ENCODE data around the gene JPH4. TPM values are rescaled to one million over a fixed set of nuclear protein-coding genes. Genes with fewer than 3 reads are reported as not detected.

Gene JPH4
- total RNA-seq, 4 donors from 2014 or later, result 0.27 to 0.48 TPM; not detected in 2

DNA sequence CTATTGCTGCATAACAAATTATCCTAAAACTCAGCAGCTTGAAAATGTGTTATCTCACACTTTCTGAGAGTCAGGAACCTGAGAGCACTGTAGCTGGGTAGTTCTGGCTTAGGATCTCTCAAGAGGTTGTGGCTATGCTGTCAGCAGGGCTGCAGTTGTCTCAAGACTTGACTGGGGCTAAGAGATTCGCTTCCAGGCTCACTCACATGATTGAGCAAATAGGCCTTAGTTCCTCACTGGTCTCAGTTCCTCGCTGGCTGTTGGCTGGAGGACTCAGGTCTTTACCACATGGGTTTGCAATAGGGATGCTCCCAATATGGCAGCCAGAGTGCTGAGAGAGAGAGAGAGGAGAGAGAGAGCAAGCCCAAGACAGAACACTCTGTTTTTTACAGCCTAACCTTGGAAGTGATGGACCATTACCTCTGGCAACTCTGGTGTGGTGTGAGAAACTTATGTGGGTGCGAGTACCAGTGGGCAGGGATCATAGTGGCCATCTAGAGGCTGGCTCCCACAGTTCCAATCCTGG, 41.6 kb upstream of the JPH4 start:
- TF ChIP-seq POLR2A (IDR thresholded peaks at IDR 0.05), result no peak
- TF ChIP-seq EP300 (IDR thresholded peaks at IDR 0.05; ENCODE audit: low read depth), result no peak
- no peak for TF ChIP-seq CTCF (IDR thresholded peaks at IDR 0.05)
- H3K36me3 ChIP-seq, result no peaks in the 10 kb centered on the region
- WGBS, 2 donors (ENCODE audit: low coverage in 1 of 2), result 67 to 79% methylated on average over 1 to 3 of the region's 3 CpGs
- H3K9me3 ChIP-seq, result peaks cover 6 to 9% of the 10 kb centered on the region in 2 donors
- DNase-seq, result no peak
- H3K4me3 ChIP-seq, result no peak overlapping the region
- H3K27me3 ChIP-seq, result no peaks in the 10 kb centered on the region
- in situ Hi-C loops (cut with MboI; ENCODE audit: low pct_ligation_motif_present in 1 of 4, low pct_unique_long_range_greater_than_20kb in 1 of 4, low sequenced_read_pairs in 3 of 4) (no loop called here), intact Hi-C loops (cut with DNase I; ENCODE audit: low total_unique reads) (no loop called here)
- no peak overlapping the region for H3K27ac ChIP-seq
- no peaks in the 10 kb centered on the region for H3K4me1 ChIP-seq

DNA sequence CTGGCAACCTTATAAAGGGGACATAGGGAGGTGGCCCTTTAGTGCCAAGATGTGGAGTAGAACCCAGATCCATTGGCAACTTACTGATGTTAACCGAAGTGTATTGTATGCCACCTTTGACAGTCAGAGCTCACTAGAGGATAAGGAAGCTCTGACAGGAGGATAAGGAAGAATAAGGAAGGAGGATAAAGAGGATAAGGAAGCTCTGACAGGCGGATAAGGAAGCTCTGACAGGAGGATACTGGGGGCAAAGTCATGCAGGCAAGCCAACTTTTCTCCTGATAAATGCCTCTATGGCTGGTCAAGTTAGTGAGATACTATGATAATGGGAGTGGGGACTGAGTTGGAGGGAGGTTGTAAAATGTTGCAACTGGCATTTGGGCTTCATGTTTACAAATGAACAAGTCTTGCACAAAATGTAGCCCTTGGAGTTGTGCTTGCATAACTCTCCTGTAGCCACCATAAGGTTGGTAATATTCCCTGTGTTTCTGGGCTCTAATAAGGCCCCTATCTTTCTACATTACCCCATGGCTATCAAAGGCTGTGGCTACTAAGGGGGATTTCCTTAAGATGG, 39.9 kb upstream of the JPH4 start:
- no peak for DNase-seq
- H3K4me3 ChIP-seq, result no peak overlapping the region
- in situ Hi-C loops (cut with MboI; ENCODE audit: low pct_ligation_motif_present in 1 of 4, low pct_unique_long_range_greater_than_20kb in 1 of 4, low sequenced_read_pairs in 3 of 4), result no loop called here
- peaks cover 0 to 14% (median 6%) of the 10 kb centered on the region in 4 donors for H3K4me1 ChIP-seq
- 73 to 85% methylated on average over 2 of the region's 2 CpGs for WGBS, 2 donors (ENCODE audit: low coverage in 1 of 2)
- intact Hi-C loops (cut with DNase I; ENCODE audit: low total_unique reads), result no loop called here
- TF ChIP-seq POLR2A (IDR thresholded peaks at IDR 0.05), result no peak
- no peaks in the 10 kb centered on the region for H3K36me3 ChIP-seq
- no peak overlapping the region for H3K27ac ChIP-seq
- no peaks in the 10 kb centered on the region for H3K27me3 ChIP-seq
- no peaks in the 10 kb centered on the region for H3K9me3 ChIP-seq

DNA sequence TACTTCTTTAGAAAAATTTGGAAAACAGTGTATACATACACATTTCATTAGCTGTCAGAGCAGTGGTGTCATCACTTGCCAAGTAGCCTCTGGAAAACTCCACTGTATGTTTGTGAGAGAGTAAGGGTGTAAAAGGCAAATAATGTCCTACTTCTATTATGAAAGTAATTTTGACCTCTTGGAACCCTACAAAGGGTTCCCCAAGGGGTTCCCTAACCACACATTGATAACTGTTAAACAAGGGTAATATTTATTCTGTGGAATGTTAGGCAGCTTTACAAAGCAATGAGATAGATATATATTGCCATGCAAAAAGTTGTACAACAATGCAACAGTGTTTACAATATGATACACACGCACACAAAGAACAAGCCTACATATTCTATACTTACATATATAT, 38.9 kb upstream of the JPH4 start:
- no peak for DNase-seq
- TF ChIP-seq POLR2A (IDR thresholded peaks at IDR 0.05), result no peak
- TF ChIP-seq CTCF (IDR thresholded peaks at IDR 0.05), result no peak
- no peak for TF ChIP-seq POLR2AphosphoS5 (IDR thresholded peaks at IDR 0.05)
- TF ChIP-seq EP300 (IDR thresholded peaks at IDR 0.05; ENCODE audit: low read depth), result no peak
- no peak overlapping the region for H3K4me3 ChIP-seq
- intact Hi-C loops (cut with DNase I; ENCODE audit: low total_unique reads), result no loop called here
- no peaks in the 10 kb centered on the region for H3K9me3 ChIP-seq
- no peaks in the 10 kb centered on the region for H3K27me3 ChIP-seq
- in situ Hi-C loops (cut with MboI; ENCODE audit: low pct_ligation_motif_present in 1 of 4, low pct_unique_long_range_greater_than_20kb in 1 of 4, low sequenced_read_pairs in 3 of 4), result no loop called here
- no peak overlapping the region for H3K27ac ChIP-seq
- WGBS, 2 donors (ENCODE audit: low coverage in 1 of 2), result 86 to 100% methylated on average over 1 of the region's 1 CpG
- peaks cover 0 to 24% (median 13%) of the 10 kb centered on the region in 4 donors for H3K4me1 ChIP-seq
- H3K36me3 ChIP-seq, result no peaks in the 10 kb centered on the region

- H3K27ac ChIP-seq, result no peak overlapping the region
- TF ChIP-seq POLR2AphosphoS5 (IDR thresholded peaks at IDR 0.05), result no peak
- no peak for TF ChIP-seq POLR2A (IDR thresholded peaks at IDR 0.05)
- no peak for TF ChIP-seq EP300 (IDR thresholded peaks at IDR 0.05; ENCODE audit: low read depth)
- TF ChIP-seq CTCF (IDR thresholded peaks at IDR 0.05), result no peak
- intact Hi-C loops (cut with DNase I; ENCODE audit: low total_unique reads), result no loop called here
- H3K4me1 ChIP-seq, result peaks cover 0 to 40% (median 23%) of the 10 kb centered on the region in 4 donors
- H3K9me3 ChIP-seq, result no peaks in the 10 kb centered on the region
- DNase-seq, result no peak
- in situ Hi-C loops (cut with MboI; ENCODE audit: low pct_ligation_motif_present in 1 of 4, low pct_unique_long_range_greater_than_20kb in 1 of 4, low sequenced_read_pairs in 3 of 4), result no loop called here
- WGBS, 2 donors (ENCODE audit: low coverage in 1 of 2), result 64 to 66% methylated on average over 5 of the region's 5 CpGs
- no peaks in the 10 kb centered on the region for H3K27me3 ChIP-seq
- no peak overlapping the region for H3K4me3 ChIP-seq
- H3K36me3 ChIP-seq, result no peaks in the 10 kb centered on the region
Observed at GRCh38 chr14:23615856-23616255, 37.3 kb upstream of the JPH4 start.

GRCh38 chr14:23614395-23614828, 35.8 kb upstream of the JPH4 start:
- H3K4me3 ChIP-seq, result no peak overlapping the region
- H3K27ac ChIP-seq, result peak overlapping the region in 3 of 4 donors; percentile 46 to 76 (median 51)
- TF ChIP-seq POLR2A (IDR thresholded peaks at IDR 0.05) (no peak), EP300 (IDR thresholded peaks at IDR 0.05; ENCODE audit: low read depth) (no peak), POLR2AphosphoS5 (IDR thresholded peaks at IDR 0.05) (no peak), CTCF (IDR thresholded peaks at IDR 0.05) (no peak)
- H3K4me1 ChIP-seq, result peaks cover 0 to 53% (median 36%) of the 10 kb centered on the region in 4 donors
- intact Hi-C loops (cut with DNase I; ENCODE audit: low total_unique reads) (no loop called here), in situ Hi-C loops (cut with MboI; ENCODE audit: low pct_ligation_motif_present in 1 of 4, low pct_unique_long_range_greater_than_20kb in 1 of 4, low sequenced_read_pairs in 3 of 4) (no loop called here)
- WGBS, 2 donors (ENCODE audit: low coverage in 1 of 2), result 72% methylated on average over 2 of the region's 2 CpGs; no CpG with 5 or more reads in 1 of the 2 donors
- no peak for DNase-seq
- H3K36me3 ChIP-seq, result no peaks in the 10 kb centered on the region
- H3K27me3 ChIP-seq, result no peaks in the 10 kb centered on the region
- no peaks in the 10 kb centered on the region for H3K9me3 ChIP-seq

All from transverse colon (tissue), 4 donors.